Activated B cell treated with CpG ODN at 0.5 μM for 24 hours (primary cell): ENCODE data around the gene MEF2D. TPM values are rescaled to one million over a fixed set of nuclear protein-coding genes. Genes with fewer than 3 reads are reported as not detected.

Experiments
- ATAC-seq: fragments of 200-7000 bp; cut with Tn5 transposase; one replicate; pipeline ENCODE4 v1.10.0; 2021; ENCODE audit warnings: low read depth, mild to moderate bottlenecking, moderate library complexity
- CTCF ChIA-PET: fragments of 350-600 bp; sonication (Branson Sonifier 250); formaldehyde crosslinking; loops from one replicate; lab custom pipeline; 2021; ENCODE audit warnings: antibody characterized with exemption; lab: Charles Lee
- POLR2A ChIA-PET: fragments of 350-600 bp; sonication (Branson Sonifier 250); formaldehyde crosslinking; loops from one replicate; lab custom pipeline; 2021; ENCODE audit warnings: antibody characterized with exemption; lab: Charles Lee
- DNase-seq: peaks from one replicate; pipeline ENCODE4 v3.0.0; 2022
- H3K27ac Mint-ChIP-seq: one replicate; pipeline ENCODE4 v1.8.0; 2020; ENCODE audit warnings: mixed read lengths
- H3K27me3 Mint-ChIP-seq: one replicate; pipeline ENCODE4 v1.8.0; 2021; ENCODE audit warnings: mixed read lengths
- H3K36me3 Mint-ChIP-seq: one replicate; pipeline ENCODE4 v1.8.0; 2021; ENCODE audit warnings: low read depth, mixed read lengths
- H3K4me1 Mint-ChIP-seq: one replicate; pipeline ENCODE4 v1.8.0; 2021; ENCODE audit warnings: mixed read lengths
- H3K4me3 Mint-ChIP-seq: one replicate; pipeline ENCODE4 v1.8.0; 2020; ENCODE audit warnings: mild to moderate bottlenecking, mixed read lengths
- H3K9me3 Mint-ChIP-seq: one replicate; pipeline ENCODE4 v1.8.0; 2020; ENCODE audit warnings: mixed read lengths
- intact Hi-C: fragments of 100-400 bp; cut with micrococcal nuclease; formaldehyde crosslinking; loops from one replicate; pipeline ENCODE4 v1.15.1; 2024
- total RNA-seq: library from RNA; stranded (reverse); gene quantifications from 2 replicates; pipeline ENCODE4 v1.2.3, GENCODE V29; 2022
- TF ChIP-seq, protein P1 (sequence below): fragments of 200-600 bp; IDR thresholded peaks from one replicate; pipeline ENCODE4 v1.8.0; 2022; ENCODE audit warnings: antibody characterized with exemption, mild to moderate bottlenecking

MEF2D gene
- total RNA-seq, 1 donor from 2014 or later, result 114 TPM

DNA sequence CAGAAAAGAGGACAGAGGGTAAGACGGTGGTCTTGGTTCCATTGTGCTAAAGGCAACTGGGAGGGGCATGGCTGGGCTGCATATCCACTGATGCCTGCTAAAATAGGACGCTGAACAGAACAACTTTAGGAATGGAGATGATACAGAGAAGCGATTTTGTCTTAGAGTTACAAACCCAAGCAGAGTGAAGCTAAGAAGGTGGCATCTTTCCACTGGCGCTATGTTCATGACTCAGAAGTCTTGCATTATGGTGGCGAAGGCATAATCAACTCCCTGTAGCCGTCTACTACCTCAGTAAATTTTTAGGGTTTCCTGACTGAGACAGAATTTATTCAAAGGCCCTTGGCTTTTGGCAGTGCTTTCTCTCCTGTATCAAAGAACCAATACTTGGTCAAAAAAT lies 57.3 kb downstream of the MEF2D start:
- TF ChIP-seq, protein P1, sequence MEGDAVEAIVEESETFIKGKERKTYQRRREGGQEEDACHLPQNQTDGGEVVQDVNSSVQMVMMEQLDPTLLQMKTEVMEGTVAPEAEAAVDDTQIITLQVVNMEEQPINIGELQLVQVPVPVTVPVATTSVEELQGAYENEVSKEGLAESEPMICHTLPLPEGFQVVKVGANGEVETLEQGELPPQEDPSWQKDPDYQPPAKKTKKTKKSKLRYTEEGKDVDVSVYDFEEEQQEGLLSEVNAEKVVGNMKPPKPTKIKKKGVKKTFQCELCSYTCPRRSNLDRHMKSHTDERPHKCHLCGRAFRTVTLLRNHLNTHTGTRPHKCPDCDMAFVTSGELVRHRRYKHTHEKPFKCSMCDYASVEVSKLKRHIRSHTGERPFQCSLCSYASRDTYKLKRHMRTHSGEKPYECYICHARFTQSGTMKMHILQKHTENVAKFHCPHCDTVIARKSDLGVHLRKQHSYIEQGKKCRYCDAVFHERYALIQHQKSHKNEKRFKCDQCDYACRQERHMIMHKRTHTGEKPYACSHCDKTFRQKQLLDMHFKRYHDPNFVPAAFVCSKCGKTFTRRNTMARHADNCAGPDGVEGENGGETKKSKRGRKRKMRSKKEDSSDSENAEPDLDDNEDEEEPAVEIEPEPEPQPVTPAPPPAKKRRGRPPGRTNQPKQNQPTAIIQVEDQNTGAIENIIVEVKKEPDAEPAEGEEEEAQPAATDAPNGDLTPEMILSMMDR, result no peak
- peaks cover 10% of the 10 kb centered on the region for H3K4me1 Mint-ChIP-seq
- H3K4me3 Mint-ChIP-seq, result no peak overlapping the region
- no peak for ATAC-seq
- H3K27ac Mint-ChIP-seq, result no peak overlapping the region
- DNase-seq, result no peak
- no peaks in the 10 kb centered on the region for H3K36me3 Mint-ChIP-seq
- peaks cover 75% of the 10 kb centered on the region for H3K27me3 Mint-ChIP-seq
- ChIA-PET POLR2A (interaction anchor here (1.6 kb wide), 1 partner anchor 58 kb away, joined by 6 read pairs; no protein-coding TSS in a partner anchor), CTCF (interaction anchor here (5.3 kb wide), 1 partner anchor 57 kb away, joined by 61 read pairs; no protein-coding TSS in a partner anchor)
- intact Hi-C loops, result no loop called here
- H3K9me3 Mint-ChIP-seq, result no peaks in the 10 kb centered on the region

DNA sequence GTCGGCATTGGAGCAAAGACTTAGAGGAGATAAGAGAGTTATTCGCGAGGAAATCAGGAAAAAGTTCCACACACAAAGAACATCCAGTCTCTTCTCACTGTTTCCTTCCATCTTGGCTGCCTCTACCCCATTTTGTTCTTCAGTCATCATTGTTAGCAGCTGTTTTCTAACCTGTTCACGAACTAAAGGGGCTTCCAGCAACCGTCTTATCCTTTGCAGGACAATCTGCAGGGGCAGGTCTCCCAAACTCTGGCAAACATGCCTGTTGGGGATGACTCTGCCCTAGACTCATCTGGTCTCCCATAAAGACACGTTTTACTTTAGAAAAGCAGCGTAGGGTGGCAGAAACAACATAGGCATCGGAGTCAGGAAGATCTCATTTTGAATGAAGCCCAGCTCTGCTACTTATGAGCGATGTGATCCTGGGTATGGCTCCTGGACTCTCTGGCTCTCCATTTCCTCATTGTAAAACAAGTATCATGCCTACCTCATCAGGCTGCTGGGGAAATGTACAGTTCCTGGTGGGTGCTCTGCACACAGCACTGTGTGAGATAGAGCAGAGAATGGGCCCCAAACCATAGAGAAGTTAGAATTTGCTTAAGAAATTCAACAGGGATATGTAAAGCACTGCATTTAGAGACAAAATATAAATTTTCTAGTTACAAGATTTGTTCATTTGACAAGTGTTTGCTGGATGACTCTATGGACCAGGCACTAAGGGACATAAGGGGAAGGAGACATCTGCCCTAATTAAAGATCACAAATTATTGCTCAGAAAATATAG lies 59.7 kb downstream of the MEF2D start:
- Mint-ChIP-seq H3K36me3 (no peaks in the 10 kb centered on the region), H3K27ac (no peak overlapping the region), H3K9me3 (no peaks in the 10 kb centered on the region), H3K27me3 (peaks cover 72% of the 10 kb centered on the region), H3K4me3 (no peak overlapping the region), H3K4me1 (peaks cover 23% of the 10 kb centered on the region)
- ATAC-seq (no peak), DNase-seq (no peak)
- TF ChIP-seq, protein P1, result no peak
- CTCF ChIA-PET, result interaction anchor here (1.6 to 5.3 kb wide), 2 partner anchors 21 to 55 kb away, joined by 4 to 61 read pairs; no protein-coding TSS in a partner anchor
- POLR2A ChIA-PET, result no interaction called here
- intact Hi-C loops, result no loop called here

DNA sequence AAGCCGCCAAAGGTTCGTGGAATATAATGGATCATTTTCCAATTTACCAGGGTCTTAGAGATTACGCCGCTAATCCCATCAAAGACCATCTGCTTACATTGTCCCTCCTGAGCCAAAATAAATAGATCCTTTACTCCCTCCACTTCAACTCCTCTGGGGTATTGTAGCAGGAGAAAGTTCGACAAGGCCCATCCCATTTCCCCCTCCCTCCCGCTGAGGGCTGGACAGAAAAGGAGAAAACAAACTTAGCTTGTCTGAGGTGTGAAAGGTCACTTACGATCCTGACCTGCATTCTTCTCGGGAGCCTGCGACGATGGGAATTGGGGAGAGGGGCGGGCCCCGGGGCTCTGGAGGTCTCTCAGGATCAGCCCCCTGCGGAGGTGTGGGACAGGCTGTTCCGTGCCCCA lies 60.8 kb downstream of the MEF2D start:
- POLR2A ChIA-PET, result no interaction called here
- Mint-ChIP-seq H3K9me3 (no peaks in the 10 kb centered on the region), H3K4me3 (no peak overlapping the region), H3K27me3 (peaks cover 73% of the 10 kb centered on the region), H3K27ac (no peak overlapping the region), H3K36me3 (no peaks in the 10 kb centered on the region), H3K4me1 (peaks cover 27% of the 10 kb centered on the region)
- intact Hi-C loops, result loop anchor here (5.0 kb wide), 1 partner anchor 238 kb away; the partner anchor contains the start of gene NES
- TF ChIP-seq, protein P1, result no peak
- CTCF ChIA-PET, result interaction anchor here (1.6 to 5.3 kb wide), 2 partner anchors 20 to 54 kb away, joined by 4 to 61 read pairs; no protein-coding TSS in a partner anchor
- ATAC-seq (no peak), DNase-seq (no peak)

DNA sequence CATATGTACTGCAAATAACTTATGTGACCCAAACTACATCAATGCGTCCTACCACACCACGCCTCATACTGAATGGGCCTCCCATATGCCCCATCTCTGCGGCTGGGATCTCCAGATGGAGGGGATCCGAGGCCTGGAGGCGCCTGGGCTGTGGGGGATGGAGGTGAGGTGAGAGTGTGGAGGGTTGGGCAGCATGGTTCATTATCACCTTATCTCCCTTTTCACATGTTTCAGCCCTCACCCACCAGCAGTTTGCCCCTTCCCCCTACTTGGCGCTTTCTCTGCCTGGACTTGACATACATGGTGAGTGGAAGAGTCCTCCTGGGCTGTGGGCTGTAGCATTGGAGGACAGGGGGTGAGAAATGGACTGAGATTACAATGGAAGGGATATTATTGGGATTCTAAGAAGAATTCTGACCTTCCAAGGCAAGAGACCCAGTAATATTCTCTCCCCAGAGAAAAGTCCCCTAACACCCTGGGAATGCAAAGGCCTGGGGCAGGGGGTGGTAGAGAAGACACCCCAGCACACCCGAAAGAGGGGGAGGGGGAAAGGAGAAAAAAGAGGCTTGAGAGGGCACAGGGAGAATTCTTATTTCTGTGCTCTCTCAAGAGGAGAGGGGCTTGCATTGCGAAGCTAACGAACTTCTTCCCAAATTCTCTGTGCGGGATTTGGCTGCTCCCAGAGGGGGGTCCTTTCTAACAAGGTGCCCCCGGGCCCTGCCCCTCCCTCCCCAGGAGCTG lies 61.4 kb downstream of the MEF2D start:
- Mint-ChIP-seq H3K9me3 (no peaks in the 10 kb centered on the region), H3K4me3 (no peak overlapping the region), H3K27me3 (peaks cover 73% of the 10 kb centered on the region), H3K4me1 (peaks cover 27% of the 10 kb centered on the region), H3K36me3 (no peaks in the 10 kb centered on the region), H3K27ac (no peak overlapping the region)
- intact Hi-C loops, result loop anchor here (5.0 kb wide), 1 partner anchor 238 kb away; the partner anchor contains the start of gene NES
- ATAC-seq, result no peak
- CTCF ChIA-PET, result interaction anchor here (5.3 kb wide), 1 partner anchor 53 kb away, joined by 61 read pairs; no protein-coding TSS in a partner anchor
- POLR2A ChIA-PET, result no interaction called here
- DNase-seq, result no peak
- TF ChIP-seq, protein P1, result no peak
